Fibroblast of pulmonary artery (primary cell): ENCODE data around the gene QSOX2.

Source experiments
- DNase-seq: peaks from one replicate; pipeline ENCODE4 v3.0.0-alpha.2; 2010; ENCODE audit warnings: low read depth
- H3K4me3 ChIP-seq: replicated peaks from 2 replicates; pipeline ENCODE4 v1.5.1; 2011; ENCODE audit warnings: low read depth, mild to moderate bottlenecking, control low read depth, low read length, moderate library complexity
- CTCF ChIP-seq: IDR thresholded peaks from 2 replicates; pipeline ENCODE4 v1.5.1; 2011; ENCODE audit warnings: mild to moderate bottlenecking, control low read depth, low read length, inconsistent platforms; ENCODE audit errors: missing control alignments

The QSOX2 gene

GRCh38 chr9:136233411-136233810 is 12.2 kb downstream of the QSOX2 start:
- no peak overlapping the region for H3K4me3 ChIP-seq
- TF ChIP-seq CTCF = no peak
- no peak for DNase-seq

GRCh38 chr9:136232969-136233368 is 12.6 kb downstream of the QSOX2 start:
- no peak for TF ChIP-seq CTCF
- H3K4me3 ChIP-seq = no peak overlapping the region
- DNase-seq = no peak

- no peak overlapping the region for H3K4me3 ChIP-seq
- DNase-seq = no peak
- no peak for TF ChIP-seq CTCF
These were observed 13.9 kb downstream of the QSOX2 start for GRCh38 chr9:136231478-136232297.

GRCh38 chr9:136230773-136231172 is 14.8 kb downstream of the QSOX2 start:
- H3K4me3 ChIP-seq = no peak overlapping the region
- no peak for TF ChIP-seq CTCF
- DNase-seq = no peak

GRCh38 chr9:136230365-136230764 is 15.2 kb downstream of the QSOX2 start:
- H3K4me3 ChIP-seq = no peak overlapping the region
- no peak for DNase-seq
- no peak for TF ChIP-seq CTCF

GRCh38 chr9:136229096-136230065 is 16.2 kb downstream of the QSOX2 start:
- TF ChIP-seq CTCF = no peak
- no peak for DNase-seq

More at GRCh38 chr9:136229096-136230065, 16.2 kb downstream of the QSOX2 start:
- H3K4me3 ChIP-seq = no peak overlapping the region
